ENCODE measurements around the gene RNASEH2C. TPM values are rescaled to one million over a fixed set of nuclear protein-coding genes. Genes with fewer than 3 reads are reported as not detected.
"Not testable (repeated sequence)": the region's sequence is repeated elsewhere in the genome, so short reads cannot be mapped to it uniquely, and the experiment has no call there.

The RNASEH2C gene
- total and polyA plus RNA-seq, 2 of the 4 experiments (the other 2 are of a cell fraction) = 34.8 to 40.0 TPM

GRCh38 chr11:65685981-65686380, 34.6 kb downstream of the RNASEH2C start:
- POLR2A ChIA-PET (ENCODE audit: unreplicated experiment) = no interaction called here

GRCh38 chr11:65683480-65683879, 37.1 kb downstream of the RNASEH2C start:
- H3K56ac ChIP-seq (ENCODE audit: extremely low read depth, insufficient read depth, low read length); H2BK5ac ChIP-seq (ENCODE audit: low read depth, low read length, poor library complexity, severe bottlenecking); H3K9me1 ChIP-seq (ENCODE audit: insufficient read depth, low read length); H3K23ac ChIP-seq (ENCODE audit: low read depth, low read length); H3K14ac ChIP-seq (replicated peaks; ENCODE audit: low read depth, low read length); H3K4me2 ChIP-seq (ENCODE audit: low read depth, low read length); BruUV-seq (replicated peaks); H3K9me3 ChIP-seq (ENCODE audit: control insufficient read depth, insufficient read depth, low read length); H3K4me1 ChIP-seq (ENCODE audit: control insufficient read depth, insufficient read depth, low read length); ATAC-seq (ENCODE audit: low read depth); CTCF ChIA-PET; H2AFZ ChIP-seq (replicated peaks; ENCODE audit: low read length, poor library complexity); H3K9ac ChIP-seq (ENCODE audit: low read depth, low read length); H3K18ac ChIP-seq (ENCODE audit: low read depth, low read length); intact Hi-C loops (cut with micrococcal nuclease); H4K8ac ChIP-seq (ENCODE audit: low read depth in 2 of 2, low read length in 2 of 2); H4K20me1 ChIP-seq (ENCODE audit: insufficient read depth, low read length); H2AK9ac ChIP-seq (replicated peaks; ENCODE audit: low read depth, low read length, poor library complexity); in situ Hi-C loops (cut with MboI; ENCODE audit: low sequenced_read_pairs); H2AK5ac ChIP-seq (ENCODE audit: low read depth, low read length); H4K91ac ChIP-seq (ENCODE audit: insufficient read depth, low read depth, low read length); H2BK15ac ChIP-seq (ENCODE audit: low read depth, low read length); H3K79me1 ChIP-seq (ENCODE audit: low read depth in 1 of 2, low read length in 2 of 2); dilution Hi-C loops (cut with HindIII; ENCODE audit: low sequenced_read_pairs, unreplicated experiment); H2BK120ac ChIP-seq (ENCODE audit: low read depth, low read length); H4K5ac ChIP-seq (ENCODE audit: low read depth, low read length); DNase-seq; POLR2A ChIA-PET (ENCODE audit: unreplicated experiment); H3K4ac ChIP-seq (ENCODE audit: low read depth, low read length); H3K27ac ChIP-seq (ENCODE audit: insufficient read depth, low read length); H3K36me3 ChIP-seq (ENCODE audit: control insufficient read depth, insufficient read depth, low read length); H2BK20ac ChIP-seq (ENCODE audit: low read depth, low read length); H3K4me3 ChIP-seq (ENCODE audit: insufficient read depth, low read depth, low read length): not testable (repeated sequence)
- peaks cover 24% of the 10 kb centered on the region for H3K27me3 ChIP-seq (ENCODE audit: control insufficient read depth, insufficient read depth, low read length)
- WGBS, 2 experiments (ENCODE audit: extremely low coverage in 2 of 2, insufficient read length in 1 of 2) = no CpG with 5 or more reads among the region's 6 CpGs

More at GRCh38 chr11:65685981-65686380, 34.6 kb downstream of the RNASEH2C start:
- Histone ChIP-seq H3K36me3 (ENCODE audit: control insufficient read depth, insufficient read depth, low read length) (no peaks in the 10 kb centered on the region), H4K91ac (ENCODE audit: insufficient read depth, low read depth, low read length) (no peak overlapping the region), H2AK9ac (replicated peaks; ENCODE audit: low read depth, low read length, poor library complexity) (no peak overlapping the region), H3K4me1 (ENCODE audit: control insufficient read depth, insufficient read depth, low read length) (no peaks in the 10 kb centered on the region), H2BK15ac (ENCODE audit: low read depth, low read length) (no peak overlapping the region), H3K9ac (ENCODE audit: low read depth, low read length) (no peak overlapping the region), H3K23ac (ENCODE audit: low read depth, low read length) (no peak overlapping the region), H3K56ac (ENCODE audit: extremely low read depth, insufficient read depth, low read length) (no peak overlapping the region), H2BK5ac (ENCODE audit: low read depth, low read length, poor library complexity, severe bottlenecking) (no peak overlapping the region), H3K4me2 (ENCODE audit: low read depth, low read length) (no peak overlapping the region), H3K27me3 (ENCODE audit: control insufficient read depth, insufficient read depth, low read length) (peaks cover 26% of the 10 kb centered on the region), H3K27ac (ENCODE audit: insufficient read depth, low read length) (no peak overlapping the region), H3K14ac (replicated peaks; ENCODE audit: low read depth, low read length) (no peak overlapping the region), H2AFZ (replicated peaks; ENCODE audit: low read length, poor library complexity) (no peak overlapping the region), H3K18ac (ENCODE audit: low read depth, low read length) (no peak overlapping the region), H4K20me1 (ENCODE audit: insufficient read depth, low read length) (no peaks in the 10 kb centered on the region), H3K4me3 (ENCODE audit: insufficient read depth, low read depth, low read length) (no peak overlapping the region), H3K9me3 (ENCODE audit: control insufficient read depth, insufficient read depth, low read length) (no peaks in the 10 kb centered on the region), H3K4ac (ENCODE audit: low read depth, low read length) (no peak overlapping the region), H4K5ac (ENCODE audit: low read depth, low read length) (no peak overlapping the region), H2BK20ac (ENCODE audit: low read depth, low read length) (no peak overlapping the region), H2AK5ac (ENCODE audit: low read depth, low read length) (no peak overlapping the region), H4K8ac (ENCODE audit: low read depth in 2 of 2, low read length in 2 of 2) (no peak overlapping the region), H3K9me1 (ENCODE audit: insufficient read depth, low read length) (no peaks in the 10 kb centered on the region), H2BK120ac (ENCODE audit: low read depth, low read length) (no peak overlapping the region), H3K79me1 (ENCODE audit: low read depth in 1 of 2, low read length in 2 of 2) (no peaks in the 10 kb centered on the region)
- ATAC-seq (ENCODE audit: low read depth) (no peak), DNase-seq (no peak)
- dilution Hi-C loops (cut with HindIII; ENCODE audit: low sequenced_read_pairs, unreplicated experiment) = no loop called here
- intact Hi-C loops (cut with micrococcal nuclease) = no loop called here
- no TSS peak for BruUV-seq (replicated peaks)
- CTCF ChIA-PET = no interaction called here
- TF ChIP-seq RFX5 (IDR thresholded peaks at IDR 0.05; ENCODE audit: low read depth, low read length) (no peak), MXI1 (IDR thresholded peaks at IDR 0.05; ENCODE audit: borderline replicate concordance, low read depth, low read length) (no peak)
- in situ Hi-C loops (cut with MboI; ENCODE audit: low sequenced_read_pairs) = no loop called here
- WGBS, 2 experiments (ENCODE audit: extremely low coverage in 2 of 2, insufficient read length in 1 of 2) = 20% methylated on average over 1 of the region's 8 CpGs; no CpG with 5 or more reads in 1 of the 2 experiments

Measured in IMR-90 (cell line).